Activated naive CD4-positive, alpha-beta T cell treated with anti-CD3 and anti-CD28 coated beads, Interleukin-2, amount 50 U/mL, for 72 hours (primary cell): ENCODE measurements around the gene SRD5A1. TPM values are rescaled to one million over a fixed set of nuclear protein-coding genes. Genes with fewer than 3 reads are reported as not detected.

Source experiments
- ATAC-seq, 2 donors: fragments of 150-1000 bp; cut with Tn5 transposase; 2 replicates each; pipeline ENCODE4 v1.10.0; 2021; ENCODE audit warnings: mild to moderate bottlenecking in 2 of 2, moderate library complexity in 2 of 2
- DNase-seq, 2 donors: peaks; one replicate each; pipeline ENCODE4 v3.0.0; 2021 to 2022; ENCODE audit warnings: low spot score in 2 of 2
- H3K27ac Mint-ChIP-seq, 2 donors: one replicate each; pipeline ENCODE4 v1.8.0; 2022; ENCODE audit warnings: mild to moderate bottlenecking in 2 of 2, mixed read lengths in 2 of 2
- H3K36me3 Mint-ChIP-seq, 2 donors: one replicate each; pipeline ENCODE4 v1.8.0; 2022; ENCODE audit warnings: mixed read lengths in 2 of 2
- H3K9me3 Mint-ChIP-seq, 2 donors: one replicate each; pipeline ENCODE4 v1.8.0; 2022; ENCODE audit warnings: mixed read lengths in 2 of 2
- total RNA-seq, 2 donors: library from RNA; stranded (reverse); gene quantifications; one replicate each; pipeline ENCODE4 v1.2.3, GENCODE V29; 2022

Gene SRD5A1
- total RNA-seq, 2 donors from 2014 or later, result 7.3 to 8.4 TPM

GRCh38 chr5:6686501-6686900 is 53.3 kb downstream of the SRD5A1 start:
- peaks cover 0 to 3% of the 10 kb centered on the region in 2 donors for H3K9me3 Mint-ChIP-seq
- H3K27ac Mint-ChIP-seq, result no peak overlapping the region
- DNase-seq, result no peak
- no peak for ATAC-seq
- H3K36me3 Mint-ChIP-seq, result no peaks in the 10 kb centered on the region

GRCh38 chr5:6686915-6687409 is 53.7 kb downstream of the SRD5A1 start:
- no peaks in the 10 kb centered on the region for H3K36me3 Mint-ChIP-seq
- ATAC-seq (peak in 1 of 2 donors; percentile 44), DNase-seq (no peak)
- H3K27ac Mint-ChIP-seq, result no peak overlapping the region
- H3K9me3 Mint-ChIP-seq, result no peaks in the 10 kb centered on the region

GRCh38 chr5:6687505-6687904 is 54.3 kb downstream of the SRD5A1 start:
- ATAC-seq (no peak), DNase-seq (no peak)
- no peaks in the 10 kb centered on the region for H3K36me3 Mint-ChIP-seq
- H3K27ac Mint-ChIP-seq, result no peak overlapping the region
- no peaks in the 10 kb centered on the region for H3K9me3 Mint-ChIP-seq

GRCh38 chr5:6692906-6693305 is 59.7 kb downstream of the SRD5A1 start:
- Mint-ChIP-seq H3K27ac (no peak overlapping the region), H3K9me3 (no peaks in the 10 kb centered on the region), H3K36me3 (no peaks in the 10 kb centered on the region)
- ATAC-seq (peak; percentile 28 to 99), DNase-seq (no peak)

GRCh38 chr5:6698696-6699095 is 65.5 kb downstream of the SRD5A1 start:
- no peak for ATAC-seq
- no peaks in the 10 kb centered on the region for H3K9me3 Mint-ChIP-seq

GRCh38 chr5:6699357-6699756 is 66.1 kb downstream of the SRD5A1 start:
- Mint-ChIP-seq H3K27ac (no peak overlapping the region), H3K36me3 (no peaks in the 10 kb centered on the region), H3K9me3 (no peaks in the 10 kb centered on the region)
- DNase-seq (no peak), ATAC-seq (no peak)

More at GRCh38 chr5:6698696-6699095, 65.5 kb downstream of the SRD5A1 start:
- DNase-seq, result no peak
- H3K36me3 Mint-ChIP-seq, result no peaks in the 10 kb centered on the region
- no peak overlapping the region for H3K27ac Mint-ChIP-seq

- ATAC-seq, result no peak
- H3K9me3 Mint-ChIP-seq, result no peaks in the 10 kb centered on the region
- no peak for DNase-seq
- no peak overlapping the region for H3K27ac Mint-ChIP-seq
- no peaks in the 10 kb centered on the region for H3K36me3 Mint-ChIP-seq
Measured at GRCh38 chr5:6700074-6700684, 66.9 kb downstream of the SRD5A1 start.

- H3K36me3 Mint-ChIP-seq, result no peaks in the 10 kb centered on the region
- ATAC-seq, result no peak
- no peaks in the 10 kb centered on the region for H3K9me3 Mint-ChIP-seq
- H3K27ac Mint-ChIP-seq, result no peak overlapping the region
- DNase-seq, result no peak
Measured at GRCh38 chr5:6700685-6701355, 67.6 kb downstream of the SRD5A1 start.

- DNase-seq (no peak), ATAC-seq (no peak)
- Mint-ChIP-seq H3K27ac (no peak overlapping the region), H3K9me3 (no peaks in the 10 kb centered on the region), H3K36me3 (no peaks in the 10 kb centered on the region)
Measured at GRCh38 chr5:6701491-6701890, 68.3 kb downstream of the SRD5A1 start.

- DNase-seq, result no peak
- Mint-ChIP-seq H3K9me3 (no peaks in the 10 kb centered on the region), H3K36me3 (no peaks in the 10 kb centered on the region), H3K27ac (no peak overlapping the region)
- ATAC-seq, result no peak
Measured at GRCh38 chr5:6702633-6703032, 69.4 kb downstream of the SRD5A1 start.

GRCh38 chr5:6703806-6704205 is 70.6 kb downstream of the SRD5A1 start:
- DNase-seq (no peak), ATAC-seq (no peak)
- Mint-ChIP-seq H3K27ac (no peak overlapping the region), H3K9me3 (no peaks in the 10 kb centered on the region), H3K36me3 (no peaks in the 10 kb centered on the region)

GRCh38 chr5:6704361-6704851 is 71.2 kb downstream of the SRD5A1 start:
- DNase-seq, result no peak
- no peak for ATAC-seq
- no peaks in the 10 kb centered on the region for H3K36me3 Mint-ChIP-seq
- no peaks in the 10 kb centered on the region for H3K9me3 Mint-ChIP-seq
- H3K27ac Mint-ChIP-seq, result peak overlapping the region in 1 of 2 donors; percentile 15

- Mint-ChIP-seq H3K36me3 (no peaks in the 10 kb centered on the region), H3K9me3 (no peaks in the 10 kb centered on the region), H3K27ac (peak overlapping the region in 1 of 2 donors; percentile 3)
- no peak for DNase-seq
- peak in 1 of 2 donors; percentile 72 for ATAC-seq
Measured at GRCh38 chr5:6705088-6705487, 71.8 kb downstream of the SRD5A1 start.

GRCh38 chr5:6705959-6706358 is 72.7 kb downstream of the SRD5A1 start:
- Mint-ChIP-seq H3K9me3 (no peaks in the 10 kb centered on the region), H3K27ac (no peak overlapping the region), H3K36me3 (peaks cover 0 to 4% of the 10 kb centered on the region in 2 donors)
- ATAC-seq, result no peak
- no peak for DNase-seq

- Mint-ChIP-seq H3K9me3 (no peaks in the 10 kb centered on the region), H3K36me3 (peaks cover 0 to 4% of the 10 kb centered on the region in 2 donors), H3K27ac (peak overlapping the region in 1 of 2 donors; percentile 35)
- ATAC-seq (no peak), DNase-seq (no peak)
Measured at GRCh38 chr5:6707852-6708251, 74.6 kb downstream of the SRD5A1 start.

GRCh38 chr5:6708814-6709213 is 75.6 kb downstream of the SRD5A1 start:
- ATAC-seq, result no peak
- Mint-ChIP-seq H3K9me3 (no peaks in the 10 kb centered on the region), H3K27ac (no peak overlapping the region), H3K36me3 (peaks cover 0 to 4% of the 10 kb centered on the region in 2 donors)
- DNase-seq, result no peak

GRCh38 chr5:6710070-6710469 is 76.8 kb downstream of the SRD5A1 start:
- ATAC-seq, result no peak
- no peak overlapping the region for H3K27ac Mint-ChIP-seq
- no peaks in the 10 kb centered on the region for H3K9me3 Mint-ChIP-seq
- peaks cover 0 to 4% of the 10 kb centered on the region in 2 donors for H3K36me3 Mint-ChIP-seq
- DNase-seq, result no peak
